Posterior cingulate gyrus (tissue), 11 donors: Measurements from ENCODE around the gene PTPRN2.

Source experiments
- DNase-seq, 10 donors: peaks; one replicate each; pipeline versions ENCODE4 v3.0.0 to v3.0.0-alpha.2; 2020 to 2021; ENCODE audit warnings: mixed read lengths in 3 of 10
- intact Hi-C: fragments of 100-400 bp; cut with DNase I; formaldehyde crosslinking; loops from one replicate; pipeline ENCODE4 v1.15.1; 2023

Gene PTPRN2

DNA sequence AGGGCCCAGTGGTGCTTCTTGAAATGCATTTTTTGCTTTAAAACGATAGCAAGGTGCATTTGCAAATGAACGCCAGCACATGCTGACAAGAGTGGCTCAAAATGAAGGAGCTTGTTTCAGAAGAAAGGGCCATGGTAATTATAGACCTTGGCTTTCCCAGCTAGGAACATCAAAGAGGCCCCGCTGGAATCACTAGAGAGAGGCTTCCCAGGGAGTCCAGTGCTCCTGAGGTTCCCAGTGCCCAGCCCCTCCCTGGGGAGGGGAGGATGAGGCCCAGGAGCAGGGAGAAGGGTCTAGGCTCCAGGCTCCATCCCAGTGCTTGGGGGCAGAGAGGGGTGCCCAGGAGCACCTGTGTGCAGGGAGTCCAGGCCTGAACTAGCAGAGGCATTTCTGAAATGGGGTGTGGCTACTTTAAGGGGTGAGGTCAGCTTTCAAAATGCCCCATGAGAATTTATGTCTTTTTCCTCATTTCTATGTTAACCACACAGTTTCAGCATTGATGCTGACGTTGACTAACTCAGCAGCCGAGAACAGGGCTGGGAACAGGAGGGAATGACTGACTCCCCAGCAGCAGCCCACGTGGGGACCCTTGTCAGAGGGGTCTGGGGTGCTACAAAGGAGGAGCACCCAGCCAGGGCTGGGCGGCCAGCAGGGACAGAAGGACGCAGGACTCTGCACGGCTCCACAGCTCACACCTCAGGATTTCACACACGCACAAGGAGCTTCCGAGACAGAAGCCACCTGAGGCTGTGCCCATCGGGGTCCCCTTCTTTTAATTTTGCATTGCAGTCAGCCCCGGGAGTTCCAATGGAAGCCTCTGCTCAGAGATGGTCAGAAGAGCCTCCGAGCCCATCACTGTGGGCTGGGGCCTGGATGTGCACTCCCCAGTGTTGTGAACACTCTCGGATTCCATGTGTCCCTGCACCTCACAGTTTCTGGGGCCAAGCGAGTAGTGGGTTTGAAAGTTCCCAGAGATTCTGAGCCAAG lies 570.2 kb downstream of the PTPRN2 start:
- intact Hi-C loops: no loop called here
- peak in 4 of 10 donors; percentile 6 to 76 (median 44) for DNase-seq

DNA sequence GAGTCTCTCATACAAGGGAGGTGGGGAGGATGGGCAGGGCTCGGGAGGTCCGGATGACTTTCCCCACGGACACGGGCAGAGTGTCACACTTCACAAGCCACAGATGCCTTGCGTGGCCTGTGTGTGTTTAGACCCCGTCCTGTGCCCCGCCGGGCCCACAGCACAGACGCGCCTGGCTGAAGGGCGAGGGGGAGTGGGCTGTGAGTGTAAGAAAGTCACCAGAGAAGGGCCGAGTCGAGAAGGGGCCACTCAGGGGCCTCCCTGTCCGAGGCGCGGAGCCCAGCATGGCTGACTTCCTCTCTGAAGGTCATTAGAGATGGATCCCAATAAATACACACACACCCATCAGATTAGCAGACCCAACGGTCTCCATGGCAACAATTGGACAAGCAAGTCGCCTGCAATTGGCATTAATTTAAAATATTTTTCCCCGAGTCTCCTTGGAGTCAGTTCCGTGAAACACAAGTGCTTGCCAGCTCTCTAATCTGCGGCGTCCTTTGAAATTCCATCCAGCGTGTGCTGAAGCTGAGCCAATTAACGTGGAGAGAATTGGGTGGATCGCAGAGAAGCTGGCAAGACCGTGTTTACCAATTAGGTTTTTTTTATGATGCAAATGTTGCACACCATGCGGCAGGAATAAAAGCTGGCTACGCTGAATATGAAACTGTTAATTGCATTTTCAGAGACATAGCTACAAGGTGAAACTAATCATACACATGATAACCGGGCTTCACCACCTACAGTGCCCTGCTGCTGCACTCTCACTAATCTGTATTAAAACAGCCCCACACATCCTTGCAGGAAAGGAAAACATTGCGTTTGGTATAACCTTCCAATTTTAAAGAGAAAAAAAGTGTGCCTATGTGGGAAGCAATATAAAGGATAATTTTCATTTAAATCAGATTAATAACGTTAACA lies 571.2 kb downstream of the PTPRN2 start:
- intact Hi-C loops: no loop called here
- DNase-seq: peak in 5 of 10 donors; percentile 26 to 86 (median 58)

DNA sequence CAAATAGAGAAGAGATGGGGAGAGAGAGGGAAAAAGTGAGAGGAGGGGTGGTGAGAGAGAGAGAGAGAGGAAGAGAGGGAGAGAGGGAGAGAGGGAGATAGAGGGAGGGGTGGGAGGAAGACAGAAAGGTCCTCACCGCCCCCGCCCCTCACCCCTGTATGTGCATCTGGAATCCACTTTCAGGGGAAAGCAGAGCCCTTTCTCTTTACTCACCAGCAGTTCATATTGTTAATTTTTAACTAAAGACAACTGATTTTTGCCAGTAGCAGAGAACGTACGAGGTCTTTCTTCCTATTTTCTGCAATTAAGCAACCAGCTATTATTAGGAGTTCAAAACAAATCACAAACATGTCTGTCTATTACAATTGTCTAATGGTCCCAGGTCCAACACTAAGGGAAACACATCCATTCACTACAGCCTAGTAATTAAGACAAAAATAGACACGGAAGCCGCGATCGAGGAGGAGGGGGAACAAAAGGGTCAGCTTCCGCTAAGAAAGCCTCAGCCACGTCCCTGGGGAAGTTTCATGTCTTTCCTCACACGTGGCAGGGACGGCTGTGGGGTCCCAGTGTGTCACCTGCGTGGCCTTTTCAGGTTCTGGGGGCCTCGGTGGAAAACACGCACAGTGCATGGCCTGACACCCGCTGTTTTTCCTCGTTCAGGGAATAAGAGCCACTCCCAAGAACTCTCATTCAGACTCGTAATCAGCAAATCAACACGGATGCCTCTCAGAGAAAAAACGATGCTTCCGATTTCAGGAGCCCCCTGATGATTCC lies 572.0 kb downstream of the PTPRN2 start:
- intact Hi-C loops: no loop called here
- peak in 3 of 10 donors; percentile 5 to 38 (median 18) for DNase-seq

DNA sequence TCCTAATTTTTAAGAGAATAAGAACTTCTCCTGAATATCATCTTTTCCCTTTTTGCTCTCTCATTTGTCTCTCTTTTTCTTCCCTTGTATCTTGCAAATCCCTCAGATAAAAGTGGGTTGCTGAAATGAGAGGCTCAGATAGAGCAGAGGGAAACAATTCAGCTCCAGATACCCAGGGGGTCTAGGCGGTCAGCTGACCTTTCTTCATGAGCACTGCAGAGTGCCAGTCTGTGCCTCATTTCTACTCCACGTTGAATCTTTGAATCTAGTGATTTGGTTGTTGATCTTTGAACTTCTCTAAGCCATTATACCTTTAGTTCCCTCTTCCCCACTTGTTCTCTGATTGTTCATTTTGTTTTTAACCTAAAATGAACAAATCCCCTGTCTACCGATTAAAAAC lies 572.6 kb downstream of the PTPRN2 start:
- intact Hi-C loops: no loop called here
- peak in 1 of 10 donors; percentile 41 for DNase-seq

DNA sequence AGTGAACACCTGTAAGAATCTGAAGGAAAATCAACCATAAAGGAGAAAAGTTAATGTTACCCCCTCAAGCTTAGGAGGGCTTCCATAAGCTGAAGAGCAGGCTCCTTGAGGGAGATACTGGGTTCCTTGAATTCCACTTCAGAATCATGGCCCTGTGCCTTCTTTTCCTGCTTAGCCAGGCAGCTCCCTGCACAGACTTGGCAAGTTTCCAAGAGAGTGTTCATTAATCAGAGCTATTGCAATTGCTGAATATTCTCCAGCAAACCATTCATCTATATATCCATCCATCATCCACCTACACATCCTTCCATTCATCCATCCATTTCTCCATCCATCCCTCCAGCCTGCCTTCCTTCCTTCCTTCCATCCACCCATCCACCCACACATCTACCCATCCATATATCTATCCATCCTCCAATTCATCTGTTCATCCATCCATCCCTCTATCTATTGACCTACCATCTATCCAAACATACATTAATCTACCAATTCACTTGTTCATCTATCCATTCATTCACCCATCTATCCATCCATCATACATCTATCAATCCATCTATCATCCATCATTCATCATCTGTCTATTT lies 574.4 kb downstream of the PTPRN2 start:
- DNase-seq: peak in 1 of 10 donors; percentile 22
- intact Hi-C loops: no loop called here

DNA sequence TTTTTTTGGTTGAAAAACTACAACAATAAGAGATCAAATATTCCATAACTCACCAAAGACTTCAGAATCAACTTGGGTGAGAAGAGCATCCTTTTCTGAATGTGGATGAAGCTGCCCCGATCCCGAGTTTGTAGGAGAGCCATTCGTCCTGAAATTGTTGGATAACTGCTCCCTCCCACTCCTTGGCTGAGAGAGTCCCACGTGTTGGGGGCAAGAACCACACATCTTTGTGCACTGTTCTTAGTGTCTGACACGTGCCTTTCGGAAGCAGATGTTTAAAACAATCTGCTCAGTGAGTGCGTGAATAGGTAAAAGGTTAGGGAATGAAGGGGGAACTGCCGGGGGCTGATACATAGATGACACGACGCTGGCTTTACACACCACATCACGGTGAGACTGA lies 575.7 kb downstream of the PTPRN2 start:
- DNase-seq: peak in 4 of 10 donors; percentile 18 to 77 (median 49)
- intact Hi-C loops: no loop called here

DNA sequence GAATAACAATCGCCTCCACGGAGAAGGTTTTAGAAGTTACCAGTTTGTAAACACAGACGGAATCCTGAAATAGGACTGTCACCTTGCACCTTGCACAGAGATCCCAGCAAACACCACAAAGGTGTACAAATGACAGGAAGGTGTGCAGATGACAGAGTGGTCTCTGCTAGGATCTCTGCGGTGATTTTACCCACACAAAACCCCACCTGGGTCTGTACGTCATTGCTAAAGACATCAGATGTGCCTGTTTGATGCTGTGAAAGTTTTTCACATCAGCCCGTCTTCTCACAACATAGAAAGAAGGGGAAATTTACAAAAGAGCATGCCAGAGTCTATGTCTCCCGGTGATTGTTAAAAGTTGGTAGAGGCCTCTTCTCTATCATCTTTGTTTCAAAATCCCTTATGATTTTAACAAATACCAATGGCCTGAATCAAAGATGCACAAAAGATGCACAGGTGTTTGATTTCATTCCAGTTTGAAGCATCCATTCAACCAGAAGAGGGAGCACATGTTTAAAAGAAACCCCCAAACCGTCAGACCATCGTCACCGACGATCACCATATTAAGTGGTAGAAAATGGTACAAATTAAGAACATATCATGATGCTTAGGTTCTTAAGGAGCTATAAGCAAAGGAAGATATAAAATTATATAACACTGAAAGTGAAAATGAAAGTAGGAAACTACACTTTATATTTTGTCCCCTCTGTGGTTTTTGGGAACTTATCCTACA lies 576.5 kb downstream of the PTPRN2 start:
- DNase-seq: peak in 1 of 10 donors; percentile 7
- intact Hi-C loops: no loop called here

DNA sequence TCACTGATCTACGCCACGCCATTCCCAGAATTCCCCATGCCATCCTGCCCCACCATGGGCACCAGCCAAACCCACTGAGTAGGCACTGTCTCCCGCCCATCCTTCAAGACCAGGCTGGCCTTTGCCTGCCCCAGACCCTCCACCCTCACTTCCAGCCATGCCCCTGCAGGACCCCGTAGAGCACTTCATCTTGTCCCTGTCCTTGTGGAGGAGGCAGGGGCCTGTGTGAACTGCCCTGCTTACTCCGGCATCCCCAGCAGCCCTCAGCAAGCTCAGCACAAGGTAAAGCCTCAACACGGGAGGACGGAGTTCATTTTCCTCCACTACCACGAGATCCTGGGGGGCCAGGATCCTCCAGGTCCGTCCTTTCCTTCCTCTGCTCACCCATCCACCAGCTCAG lies 577.7 kb downstream of the PTPRN2 start:
- peak in 3 of 10 donors; percentile 32 to 66 (median 52) for DNase-seq
- intact Hi-C loops: no loop called here

DNA sequence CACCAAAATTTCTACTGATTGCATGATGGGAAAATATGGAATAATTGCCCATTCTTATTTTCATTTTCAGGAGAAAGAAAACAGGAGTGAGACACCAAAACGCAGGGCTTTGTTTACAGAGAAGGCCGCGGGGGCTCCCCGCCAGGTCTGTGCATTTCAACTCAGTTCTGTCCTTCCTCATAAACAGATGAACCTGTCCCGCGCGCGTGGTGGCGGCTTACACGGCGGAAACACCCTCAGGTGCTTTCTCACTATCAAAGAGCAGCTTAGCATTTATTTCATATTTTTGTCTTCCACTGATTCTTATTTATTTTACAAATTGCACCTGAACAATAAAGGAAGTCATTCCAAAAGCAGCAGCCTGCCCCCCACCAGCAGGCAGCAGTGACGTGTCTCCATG lies 579.4 kb downstream of the PTPRN2 start:
- intact Hi-C loops: no loop called here
- peak in 4 of 10 donors; percentile 16 to 76 (median 32) for DNase-seq

DNA sequence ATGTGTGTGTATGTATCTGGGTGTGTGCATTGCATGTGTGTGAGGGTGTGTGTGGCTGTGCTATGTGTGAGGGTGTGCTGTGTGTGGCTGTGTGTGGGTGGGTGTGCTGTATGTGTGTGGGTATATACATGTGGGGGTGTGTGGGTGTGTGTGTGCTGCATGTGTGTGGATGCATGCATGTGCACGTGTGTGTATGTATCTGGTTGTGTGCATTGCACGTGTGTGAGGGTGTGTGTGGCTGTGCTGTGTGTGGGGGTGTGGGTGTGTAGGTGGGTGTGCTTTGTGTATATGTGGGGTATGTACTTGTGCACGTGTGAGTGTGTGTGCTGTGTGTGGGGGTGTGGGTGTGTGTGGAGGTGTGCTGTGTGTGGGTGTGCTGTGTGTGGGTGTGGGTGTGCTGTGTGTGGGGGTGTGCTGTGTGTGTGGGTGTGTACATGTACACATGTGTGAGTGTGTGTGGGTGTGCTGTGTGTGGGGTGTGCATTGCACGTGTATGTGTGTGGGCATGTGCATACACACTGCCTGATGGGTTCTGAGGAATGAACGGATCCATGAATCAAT lies 579.8 kb downstream of the PTPRN2 start:
- DNase-seq: peak in 2 of 10 donors; percentile 18 to 25
- intact Hi-C loops: no loop called here

DNA sequence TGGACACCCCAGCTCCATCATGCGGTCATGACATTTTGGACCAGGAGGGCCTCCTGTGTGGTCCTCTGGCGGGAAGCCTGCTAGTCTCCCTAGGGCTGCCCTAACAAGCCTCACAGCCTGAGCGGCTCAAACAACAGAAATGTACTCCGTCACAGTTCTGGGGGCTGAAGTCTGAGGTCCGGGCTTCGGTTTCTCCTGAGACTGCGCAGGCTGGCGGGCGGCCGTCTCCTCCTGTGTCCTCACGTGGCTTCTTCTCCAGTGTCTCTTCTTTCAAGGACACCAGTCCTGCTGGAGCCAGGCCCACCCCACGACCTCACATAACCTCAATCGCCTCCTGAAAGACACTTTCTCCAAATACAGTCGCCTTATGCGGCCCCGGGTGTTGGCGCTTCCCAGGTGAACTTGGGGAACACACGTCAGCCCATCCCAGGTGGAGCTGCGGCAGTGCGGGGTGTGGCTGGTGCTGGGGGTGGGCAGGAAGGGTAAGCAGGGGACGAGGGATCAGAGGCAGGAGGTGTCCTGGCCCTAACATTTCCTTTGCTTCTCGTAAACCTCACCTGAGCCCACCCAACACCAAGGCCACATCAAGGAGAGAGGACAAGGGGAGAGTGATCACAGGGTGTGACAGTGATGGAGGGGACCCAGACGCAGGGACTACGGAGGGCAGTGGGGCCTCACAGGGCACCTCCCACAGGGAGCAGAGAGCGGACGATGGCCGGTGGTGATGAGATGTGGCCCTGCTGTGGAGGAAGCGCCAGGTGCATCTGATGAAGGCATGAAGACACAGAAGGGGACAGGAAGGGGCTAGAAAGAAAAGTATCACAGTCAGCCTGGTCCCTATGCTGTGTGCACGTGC lies 580.6 kb downstream of the PTPRN2 start:
- intact Hi-C loops: no loop called here
- DNase-seq: peak in 3 of 10 donors; percentile 55 to 60 (median 58)

DNA sequence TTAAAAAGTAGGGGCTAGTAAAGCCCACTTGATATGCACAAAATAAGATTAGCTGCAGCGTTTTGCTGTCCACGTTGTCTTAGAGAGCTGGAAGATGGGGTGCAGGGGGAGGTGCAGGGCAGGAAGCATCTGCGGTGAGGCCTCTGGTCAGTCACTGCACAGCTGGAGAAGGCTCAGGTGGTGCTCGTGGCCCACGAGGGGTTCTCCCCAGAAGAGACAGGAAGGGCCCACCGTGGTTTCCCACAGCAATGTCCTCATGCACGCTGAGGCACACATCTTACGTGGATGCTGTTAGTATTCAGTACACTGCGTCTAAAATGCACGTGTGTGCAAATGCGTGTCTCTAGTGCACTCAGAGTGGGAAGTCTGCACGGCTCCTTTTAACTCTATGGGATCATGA lies 582.1 kb downstream of the PTPRN2 start:
- DNase-seq: peak in 3 of 10 donors; percentile 34 to 62 (median 43)
- intact Hi-C loops: no loop called here

DNA sequence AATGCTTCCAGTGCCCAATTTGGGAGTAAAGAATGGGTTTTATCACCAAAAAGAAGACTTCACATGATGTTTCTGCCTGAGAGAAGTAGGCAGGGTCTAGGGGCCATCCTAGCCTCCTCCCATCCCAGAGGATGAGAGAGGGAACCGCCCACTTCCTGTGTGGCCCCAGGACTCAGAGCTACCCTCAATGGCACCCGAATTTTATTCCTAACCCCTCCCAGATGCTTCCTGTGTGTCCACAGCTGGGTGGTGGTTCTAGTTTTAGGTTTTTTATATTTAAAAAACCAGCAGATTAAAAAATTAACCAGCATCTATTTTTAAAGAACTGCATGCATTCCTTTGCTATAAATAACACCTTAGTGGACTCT lies 583.5 kb downstream of the PTPRN2 start:
- intact Hi-C loops: no loop called here
- DNase-seq: peak in 2 of 10 donors; percentile 14 to 39

DNA sequence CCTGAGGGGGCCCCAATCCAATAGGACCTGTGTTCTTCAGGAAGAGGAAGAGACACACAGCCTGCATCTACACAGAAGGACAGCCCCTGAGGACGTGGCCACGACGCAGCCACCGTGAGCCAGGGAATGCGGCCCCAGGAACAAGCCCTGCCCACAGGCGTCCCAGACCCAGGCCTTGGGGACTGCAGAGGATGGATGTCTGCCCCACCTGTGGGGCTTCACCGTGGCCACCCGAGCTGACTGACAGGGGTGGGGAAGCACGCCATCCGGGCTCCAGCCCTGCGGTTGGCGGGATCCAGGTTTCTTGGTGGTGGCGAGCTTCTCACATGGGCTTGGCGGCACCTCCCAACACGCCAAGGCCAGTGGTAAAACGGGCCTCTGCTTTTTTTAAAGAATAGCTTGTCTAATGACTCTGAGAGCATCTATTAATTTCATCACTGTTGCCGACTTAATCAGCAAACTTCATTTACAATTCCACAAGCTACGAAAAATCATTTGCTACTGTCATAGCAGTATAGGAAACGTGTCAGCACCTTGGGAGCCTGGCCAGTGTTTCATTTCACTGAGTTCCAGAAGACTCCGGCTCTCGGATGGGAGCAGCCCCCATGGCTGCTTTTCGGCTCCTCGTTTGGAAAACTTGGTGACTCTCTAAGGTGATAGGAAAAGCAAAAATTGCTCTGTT lies 584.0 kb downstream of the PTPRN2 start:
- intact Hi-C loops: no loop called here
- DNase-seq: peak in 3 of 10 donors; percentile 53 to 78 (median 66)

DNA sequence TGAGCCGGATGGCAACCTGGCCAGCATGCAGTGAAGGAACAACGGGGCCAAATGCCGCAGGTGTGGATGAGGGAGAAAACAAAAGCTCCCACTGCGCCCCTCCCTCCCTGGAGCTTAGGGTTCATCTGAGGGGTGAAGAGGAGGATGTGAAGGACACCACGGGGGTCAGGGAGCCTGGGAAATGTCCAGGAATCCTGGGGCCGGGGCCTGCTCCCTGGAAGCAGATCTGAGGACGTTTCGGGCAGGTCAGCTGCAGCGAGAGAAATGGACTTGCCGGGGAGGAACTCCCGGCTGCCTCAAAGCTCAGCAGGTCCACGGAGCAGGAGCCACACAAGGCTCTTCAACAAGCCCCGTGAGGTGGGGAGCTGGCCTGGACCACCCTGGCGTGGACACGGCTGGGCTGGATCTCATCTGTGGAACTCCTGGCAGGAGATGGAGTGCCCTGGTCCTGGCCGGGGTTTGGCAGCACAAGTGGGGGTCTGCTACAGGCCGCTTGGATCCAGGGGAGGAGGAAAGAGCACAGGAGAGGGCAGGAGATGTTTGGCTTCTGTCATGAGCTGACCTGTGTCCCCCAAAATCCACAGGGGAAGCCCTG lies 585.0 kb downstream of the PTPRN2 start:
- DNase-seq: peak in 3 of 10 donors; percentile 57 to 68 (median 67)
- intact Hi-C loops: no loop called here

DNA sequence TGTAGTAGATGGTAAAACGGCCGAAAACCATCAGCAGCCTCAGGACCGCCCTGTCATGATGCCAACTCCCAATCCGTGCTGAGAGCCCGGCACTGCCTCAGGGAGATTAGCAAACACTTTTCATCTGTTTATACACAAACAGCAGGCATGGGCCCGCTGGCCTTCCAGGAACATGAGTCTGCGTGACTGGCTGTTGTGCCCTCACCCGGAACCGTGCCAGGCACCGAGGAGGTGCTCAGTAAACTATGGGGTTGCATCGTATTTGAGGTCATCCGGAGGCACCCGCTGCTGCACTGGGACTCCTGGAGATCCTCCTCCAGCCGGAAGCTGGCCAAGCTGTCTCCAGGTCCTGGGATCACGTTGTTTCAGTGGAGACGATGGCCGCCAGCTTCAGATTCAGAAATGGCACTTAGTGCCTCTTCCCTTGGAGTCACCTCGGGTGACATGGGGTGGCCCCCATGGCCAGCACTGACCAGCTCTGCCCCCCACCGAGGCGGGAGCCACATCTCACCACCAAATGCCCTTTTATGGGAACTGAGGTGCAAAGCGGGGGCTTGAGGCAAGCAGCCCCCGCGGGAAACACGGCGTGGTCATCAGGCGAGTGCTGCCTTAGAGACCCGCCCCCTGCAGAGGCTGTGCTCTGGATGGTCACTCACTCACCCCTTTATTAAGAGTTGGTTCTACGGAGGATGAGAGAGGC lies 585.9 kb downstream of the PTPRN2 start:
- intact Hi-C loops: no loop called here
- DNase-seq: peak in 3 of 10 donors; percentile 58 to 71 (median 67)
